H9 (cell line): ENCODE measurements around the gene SPAG4. TPM values are rescaled to one million over a fixed set of nuclear protein-coding genes. Genes with fewer than 3 reads are reported as not detected.

Experiments
- DNase-seq: peaks from one replicate; pipeline ENCODE4 v3.0.0-alpha.2; 2017
- H2AFZ ChIP-seq: one replicate; pipeline ENCODE4 v1.6.1; 2013; ENCODE audit warnings: mild to moderate bottlenecking, low read length, control low read depth, moderate library complexity
- H2AK5ac ChIP-seq: 2 replicates; pipeline ENCODE4 v1.6.1; 2013; ENCODE audit warnings: low read length, control low read depth, mixed read lengths; ENCODE audit not compliant: insufficient read length
- H2BK120ac ChIP-seq: one replicate; pipeline ENCODE4 v1.6.1; 2013; ENCODE audit warnings: low read depth, mild to moderate bottlenecking, low read length, control low read depth, inconsistent platforms; ENCODE audit not compliant: poor library complexity, severe bottlenecking
- H2BK12ac ChIP-seq: 2 replicates; pipeline ENCODE4 v1.6.1; 2013; ENCODE audit warnings: low read length, control low read depth, mixed read lengths, low read depth; ENCODE audit not compliant: insufficient read length
- H2BK15ac ChIP-seq: 2 replicates; pipeline ENCODE4 v1.6.1; 2013; ENCODE audit warnings: low read depth, low read length, control low read depth
- H2BK20ac ChIP-seq: one replicate; pipeline ENCODE4 v1.6.1; 2013; ENCODE audit warnings: low read depth, mild to moderate bottlenecking, low read length, control low read depth, inconsistent platforms; ENCODE audit not compliant: poor library complexity, severe bottlenecking
- H2BK5ac ChIP-seq: 2 replicates; pipeline ENCODE4 v1.6.1; 2013; ENCODE audit warnings: low read length, control low read depth, mixed read lengths; ENCODE audit not compliant: insufficient read length
- H3K14ac ChIP-seq: 2 replicates; pipeline ENCODE4 v1.6.1; 2013; ENCODE audit warnings: low read length, control low read depth; ENCODE audit not compliant: insufficient read depth
- H3K18ac ChIP-seq: 2 replicates; pipeline ENCODE4 v1.6.1; 2013; ENCODE audit warnings: low read depth, mild to moderate bottlenecking, mixed read lengths, low read length, control low read depth; ENCODE audit not compliant: insufficient read length
- H3K23ac ChIP-seq: 2 replicates; pipeline ENCODE4 v1.6.1; 2013; ENCODE audit warnings: low read length, control low read depth, mixed read lengths, low read depth; ENCODE audit not compliant: insufficient read length
- H3K23me2 ChIP-seq: 2 replicates; pipeline ENCODE4 v1.6.1; 2013; ENCODE audit warnings: low read depth, mild to moderate bottlenecking, mixed read lengths, low read length, control low read depth; ENCODE audit not compliant: insufficient read length, poor library complexity, severe bottlenecking
- H3K27ac ChIP-seq: 2 replicates; pipeline ENCODE4 v1.5.1; 2013; ENCODE audit warnings: low read length, control low read depth, mixed read lengths, low read depth; ENCODE audit not compliant: insufficient read length
- H3K27me3 ChIP-seq: 2 replicates; pipeline ENCODE4 v1.6.1; 2013; ENCODE audit warnings: low read length, control low read depth, inconsistent platforms; ENCODE audit not compliant: insufficient read depth
- H3K4ac ChIP-seq: 2 replicates; pipeline ENCODE4 v1.6.1; 2013; ENCODE audit warnings: low read depth, mild to moderate bottlenecking, control low read depth, inconsistent platforms, low read length, moderate library complexity
- H3K4me1 ChIP-seq: 2 replicates; pipeline ENCODE4 v1.6.1; 2013; ENCODE audit warnings: low read length, control low read depth, inconsistent platforms; ENCODE audit not compliant: insufficient read depth
- H3K4me2 ChIP-seq: 2 replicates; pipeline ENCODE4 v1.6.1; 2013; ENCODE audit warnings: low read length, control low read depth, mixed read lengths; ENCODE audit not compliant: insufficient read length, insufficient read depth
- H3K56ac ChIP-seq: 2 replicates; pipeline ENCODE4 v1.6.1; 2013; ENCODE audit warnings: low read depth, mild to moderate bottlenecking, mixed read lengths, low read length, control low read depth; ENCODE audit not compliant: insufficient read length
- H3K79me1 ChIP-seq: 2 replicates; pipeline ENCODE4 v1.6.1; 2013; ENCODE audit warnings: low read depth, mild to moderate bottlenecking, moderate library complexity, low read length, control low read depth, inconsistent platforms; ENCODE audit not compliant: insufficient read depth, poor library complexity, severe bottlenecking
- H3K79me2 ChIP-seq: 2 replicates; pipeline ENCODE4 v1.6.1; 2013; ENCODE audit warnings: low read length, control low read depth, inconsistent platforms; ENCODE audit not compliant: insufficient read depth
- H3K9ac ChIP-seq: 2 replicates; pipeline ENCODE4 v1.6.1; 2013; ENCODE audit warnings: low read length, control low read depth, mixed read lengths; ENCODE audit not compliant: insufficient read length; ENCODE audit errors: extremely low read depth
- H3K9me3 ChIP-seq: one replicate; pipeline ENCODE4 v1.6.1; 2013; ENCODE audit warnings: low read depth, low read length, inconsistent platforms; ENCODE audit not compliant: control insufficient read depth
- H3T11ph ChIP-seq: one replicate; pipeline ENCODE4 v1.6.1; 2013; ENCODE audit warnings: mild to moderate bottlenecking, low read length, control low read depth, inconsistent platforms
- H4K20me1 ChIP-seq: one replicate; pipeline ENCODE4 v1.6.1; 2013; ENCODE audit not compliant: control insufficient read depth, insufficient read length, insufficient read depth
- H4K5ac ChIP-seq: 2 replicates; pipeline ENCODE4 v1.6.1; 2013; ENCODE audit warnings: low read depth, mild to moderate bottlenecking, mixed read lengths, low read length, control low read depth; ENCODE audit not compliant: insufficient read length
- H4K8ac ChIP-seq: replicated peaks from 2 replicates; pipeline ENCODE4 v1.6.1; 2013; ENCODE audit warnings: low read length, control low read depth, mixed read lengths, low read depth; ENCODE audit not compliant: insufficient read length
- H4K91ac ChIP-seq: 2 replicates; pipeline ENCODE4 v1.6.1; 2013; ENCODE audit warnings: low read depth, mild to moderate bottlenecking, moderate library complexity, mixed read lengths, low read length, control low read depth; ENCODE audit not compliant: insufficient read length
- H3K27ac Mint-ChIP-seq, 3 experiments: 2 replicates in 2 of 3; 3 replicates in 1 of 3; pipeline ENCODE4 v1.8.0; 2020 to 2021; ENCODE audit warnings: mixed read lengths in 3 of 3, mild to moderate bottlenecking in 1 of 3, moderate library complexity in 1 of 3
- H3K27me3 Mint-ChIP-seq: 2 replicates; pipeline ENCODE4 v1.8.0; 2021; ENCODE audit warnings: low read depth, mild to moderate bottlenecking, moderate library complexity, mixed read lengths
- H3K36me3 Mint-ChIP-seq, 3 experiments: 2 replicates in 2 of 3; 3 replicates in 1 of 3; pipeline ENCODE4 v1.8.0; 2020 to 2021; ENCODE audit warnings: low read depth in 3 of 3, mixed read lengths in 3 of 3; ENCODE audit not compliant: insufficient read depth in 1 of 3
- H3K4me1 Mint-ChIP-seq, 2 experiments: 2 replicates each; pipeline ENCODE4 v1.8.0; 2020; ENCODE audit warnings: mixed read lengths in 2 of 2
- H3K4me3 Mint-ChIP-seq, 2 experiments: 2 replicates in 1 of 2; 3 replicates in 1 of 2; pipeline ENCODE4 v1.8.0; 2020 to 2021; ENCODE audit warnings: mild to moderate bottlenecking in 2 of 2, mixed read lengths in 2 of 2, moderate library complexity in 1 of 2
- H3K9me3 Mint-ChIP-seq, 2 experiments: 2 replicates in 1 of 2; 3 replicates in 1 of 2; pipeline ENCODE4 v1.8.0; 2020; ENCODE audit warnings: mild to moderate bottlenecking in 2 of 2, mixed read lengths in 2 of 2, moderate library complexity in 1 of 2
- CTCF ChIP-seq: fragments of 200-600 bp; sonication (generic); conservative IDR thresholded peaks from 3 replicates; pipeline ENCODE4 v1.8.0; 2021; ENCODE audit warnings: antibody characterized with exemption, mild to moderate bottlenecking
- WGBS: extraction: QIAGEN DNeasy Blood & Tissue Kit; methylation state at CpG from one replicate; pipeline ENCODE4 v1.1.7; 2013; ENCODE audit warnings: missing lambda C conversion rate, low lambda C conversion rate, mixed read lengths; ENCODE audit not compliant: insufficient read length; ENCODE audit errors: extremely low coverage; 5-methylcytosine and 5-hydroxymethylcytosine counted together
- total RNA-seq: library from RNA; stranded (reverse); gene quantifications from 2 replicates; pipeline ENCODE4 v1.2.1, GENCODE V29; 2021

SPAG4 gene
- total RNA-seq, 1 experiment from 2014 or later = 4.9 TPM

GRCh38 chr20:35595901-35596300 lies 19.7 kb upstream of the SPAG4 start:
- H3K4me1 ChIP-seq = no peaks in the 10 kb centered on the region
- WGBS = 100% methylated on average over 2 of the region's 7 CpGs
- no peaks in the 10 kb centered on the region for H3K79me1 ChIP-seq
- no peaks in the 10 kb centered on the region for H3K79me2 ChIP-seq
- H3K14ac ChIP-seq = no peak overlapping the region
- no peaks in the 10 kb centered on the region for H3K9me3 ChIP-seq
- H3K9ac ChIP-seq = no peak overlapping the region
- no peak overlapping the region; a peak in 1 of 5 replicates for H3K4me3 Mint-ChIP-seq
- no peak overlapping the region for H2BK15ac ChIP-seq
- H3K4me2 ChIP-seq = no peak overlapping the region
- H2AFZ ChIP-seq = no peak overlapping the region
- no peak overlapping the region for H4K91ac ChIP-seq
- H4K20me1 ChIP-seq = no peaks in the 10 kb centered on the region
- no peaks in the 10 kb centered on the region for H3K9me3 Mint-ChIP-seq
- H4K8ac ChIP-seq = no peak overlapping the region
- no peak for DNase-seq
- no peaks in the 10 kb centered on the region for H3K36me3 Mint-ChIP-seq
- H3K56ac ChIP-seq = no peak overlapping the region
- peaks cover 3% of the 10 kb centered on the region for H3K23me2 ChIP-seq
- H4K5ac ChIP-seq = no peak overlapping the region
- H3K23ac ChIP-seq = no peak overlapping the region
- H2AK5ac ChIP-seq = no peak overlapping the region
- no peaks in the 10 kb centered on the region; the same call in 1 of the 2 replicates for H3K27me3 ChIP-seq
- H3K4ac ChIP-seq = no peak overlapping the region
- H2BK20ac ChIP-seq = no peak overlapping the region
- H3K27me3 Mint-ChIP-seq = peaks cover 35% of the 10 kb centered on the region
- no peak overlapping the region for H3K27ac ChIP-seq
- no peak overlapping the region for H3K18ac ChIP-seq
- H2BK120ac ChIP-seq = no peak overlapping the region
- peaks cover 9 to 18% of the 10 kb centered on the region in 2 experiments for H3K4me1 Mint-ChIP-seq
- TF ChIP-seq CTCF = no peak
- no peak overlapping the region for H2BK12ac ChIP-seq
- no peak overlapping the region for H3T11ph ChIP-seq
- no peak overlapping the region for H3K27ac Mint-ChIP-seq
- H2BK5ac ChIP-seq = no peak overlapping the region
